ENCODE measurements around the gene RAB40B.

DNA sequence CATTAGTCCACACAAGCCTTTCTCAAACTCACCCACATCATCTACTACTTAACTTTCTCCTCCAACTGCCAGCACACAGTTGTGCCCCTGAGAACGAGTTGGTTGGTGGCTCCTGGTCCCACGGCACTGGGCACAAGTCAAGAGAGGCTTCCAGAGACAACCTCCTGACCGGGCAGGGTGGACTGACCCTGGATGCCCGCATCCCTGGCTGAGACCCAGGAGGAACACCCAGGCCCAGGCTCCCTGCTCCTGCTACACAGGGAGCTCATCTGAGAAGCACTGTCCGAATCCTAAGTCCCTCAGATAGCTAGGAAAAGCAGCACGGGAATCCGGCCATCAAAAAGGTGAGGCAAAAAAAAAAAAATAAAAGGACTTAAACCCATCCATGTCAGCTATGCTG, 79.3 kb downstream of the RAB40B start:
- no peak for TF ChIP-seq EZH2 (IDR thresholded peaks at IDR 0.05; ENCODE audit: borderline replicate concordance)
- TF ChIP-seq, protein P1, sequence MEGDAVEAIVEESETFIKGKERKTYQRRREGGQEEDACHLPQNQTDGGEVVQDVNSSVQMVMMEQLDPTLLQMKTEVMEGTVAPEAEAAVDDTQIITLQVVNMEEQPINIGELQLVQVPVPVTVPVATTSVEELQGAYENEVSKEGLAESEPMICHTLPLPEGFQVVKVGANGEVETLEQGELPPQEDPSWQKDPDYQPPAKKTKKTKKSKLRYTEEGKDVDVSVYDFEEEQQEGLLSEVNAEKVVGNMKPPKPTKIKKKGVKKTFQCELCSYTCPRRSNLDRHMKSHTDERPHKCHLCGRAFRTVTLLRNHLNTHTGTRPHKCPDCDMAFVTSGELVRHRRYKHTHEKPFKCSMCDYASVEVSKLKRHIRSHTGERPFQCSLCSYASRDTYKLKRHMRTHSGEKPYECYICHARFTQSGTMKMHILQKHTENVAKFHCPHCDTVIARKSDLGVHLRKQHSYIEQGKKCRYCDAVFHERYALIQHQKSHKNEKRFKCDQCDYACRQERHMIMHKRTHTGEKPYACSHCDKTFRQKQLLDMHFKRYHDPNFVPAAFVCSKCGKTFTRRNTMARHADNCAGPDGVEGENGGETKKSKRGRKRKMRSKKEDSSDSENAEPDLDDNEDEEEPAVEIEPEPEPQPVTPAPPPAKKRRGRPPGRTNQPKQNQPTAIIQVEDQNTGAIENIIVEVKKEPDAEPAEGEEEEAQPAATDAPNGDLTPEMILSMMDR (IDR thresholded peaks at IDR 0.05; ENCODE audit: poor library complexity), result no peak

Data from hepatocyte (in vitro differentiated cells).